Hypothalamus (tissue), 51 donors: ENCODE data around the gene SMKR1.
"Not testable (repeated sequence)": the region's sequence is repeated elsewhere in the genome, so short reads cannot be mapped to it uniquely, and the experiment has no call there.

Experiments used
- DNase-seq, 51 donors: peaks; one replicate each; lab custom pipeline; 2025; lab: John Stamatoyannopoulos, UW

Gene SMKR1

DNA sequence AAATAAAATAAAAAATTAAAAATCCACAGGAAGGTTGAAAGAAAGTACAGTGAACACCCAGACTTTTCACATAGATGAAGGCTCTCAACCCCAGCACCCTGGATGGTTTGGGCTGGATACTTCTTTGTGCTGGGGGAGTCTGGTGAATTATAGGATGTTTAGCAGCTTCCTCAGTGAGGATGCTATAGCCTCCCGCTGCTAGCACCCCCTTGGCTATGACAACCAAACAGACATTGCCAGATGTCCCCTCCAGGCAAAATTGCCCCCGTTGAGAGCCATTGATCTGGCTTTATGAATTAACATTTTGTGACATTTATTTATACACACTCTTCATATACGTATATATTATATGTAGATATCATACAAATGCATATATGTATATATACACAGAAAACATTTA lies 21.6 kb downstream of the SMKR1 start:
- no peak for DNase-seq

DNA sequence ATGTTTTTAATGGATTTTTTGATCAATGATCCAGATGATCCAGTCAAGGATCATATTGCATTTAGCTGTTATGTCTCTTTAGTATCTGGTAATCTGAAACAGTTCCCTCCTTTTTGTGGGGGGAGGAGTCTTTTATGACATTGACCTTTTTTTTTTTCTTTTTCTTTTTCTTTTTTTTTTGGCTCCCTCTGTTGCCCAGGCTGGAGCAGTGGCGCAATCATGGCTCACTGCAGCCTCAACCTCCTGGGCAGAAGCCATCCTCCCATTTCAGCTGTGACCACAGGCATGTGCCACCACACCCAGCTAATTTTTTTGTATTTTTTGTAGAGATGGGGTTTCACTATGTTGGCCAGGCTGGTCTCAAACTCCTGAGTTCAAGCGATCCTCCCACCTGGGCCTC lies 22.1 kb downstream of the SMKR1 start:
- DNase-seq, result not testable (repeated sequence)

DNA sequence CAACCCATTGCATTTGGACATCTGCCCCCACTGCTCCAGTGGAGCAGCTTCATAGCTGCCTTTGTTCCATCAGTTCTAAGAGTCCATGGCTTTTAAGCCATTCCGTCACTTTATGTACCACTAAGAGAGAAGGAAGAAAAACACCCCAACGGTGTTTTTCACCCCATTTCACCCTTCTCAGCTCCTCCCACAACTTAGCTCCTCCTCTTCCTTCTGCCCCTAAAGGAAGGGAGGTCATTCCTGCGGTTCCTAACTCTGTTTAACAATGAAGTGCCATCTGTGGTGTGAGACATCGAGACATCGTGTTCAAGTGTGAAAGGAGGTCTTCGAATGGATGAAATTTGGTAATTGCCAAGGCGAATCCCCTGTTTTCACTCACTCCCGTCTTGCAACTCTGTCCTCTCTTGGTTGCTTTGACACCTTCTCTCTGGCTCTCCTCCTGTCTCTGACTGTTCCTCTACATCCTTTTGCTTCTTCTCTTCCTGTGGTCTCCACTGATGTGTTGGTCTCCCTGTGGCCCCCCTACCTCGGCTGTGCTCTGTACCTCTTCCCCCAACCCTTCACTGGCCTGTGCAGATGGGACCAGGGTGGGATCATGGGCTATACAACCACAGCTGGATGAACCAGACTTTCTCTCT lies 23.0 kb downstream of the SMKR1 start:
- no peak for DNase-seq

DNA sequence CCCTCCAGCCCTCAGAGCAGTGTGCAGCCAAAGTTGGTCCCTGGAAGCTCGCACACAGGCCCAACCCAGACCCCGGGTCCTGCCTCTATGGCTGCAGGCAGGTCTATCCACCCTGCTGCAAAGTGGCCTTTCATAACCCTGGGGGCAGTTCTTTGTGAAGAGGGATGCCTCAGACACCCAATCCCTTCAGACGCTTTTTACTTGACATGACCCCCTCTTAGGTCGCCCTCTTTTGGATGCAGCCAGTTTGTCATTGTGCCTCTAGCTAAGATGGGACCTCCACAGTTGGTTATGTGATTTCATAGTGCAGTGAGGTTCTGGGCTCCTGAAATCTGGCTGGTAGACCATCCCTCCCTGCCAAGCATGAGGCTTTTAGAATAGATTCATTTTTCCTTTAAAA lies 27.3 kb downstream of the SMKR1 start:
- no peak for DNase-seq

DNA sequence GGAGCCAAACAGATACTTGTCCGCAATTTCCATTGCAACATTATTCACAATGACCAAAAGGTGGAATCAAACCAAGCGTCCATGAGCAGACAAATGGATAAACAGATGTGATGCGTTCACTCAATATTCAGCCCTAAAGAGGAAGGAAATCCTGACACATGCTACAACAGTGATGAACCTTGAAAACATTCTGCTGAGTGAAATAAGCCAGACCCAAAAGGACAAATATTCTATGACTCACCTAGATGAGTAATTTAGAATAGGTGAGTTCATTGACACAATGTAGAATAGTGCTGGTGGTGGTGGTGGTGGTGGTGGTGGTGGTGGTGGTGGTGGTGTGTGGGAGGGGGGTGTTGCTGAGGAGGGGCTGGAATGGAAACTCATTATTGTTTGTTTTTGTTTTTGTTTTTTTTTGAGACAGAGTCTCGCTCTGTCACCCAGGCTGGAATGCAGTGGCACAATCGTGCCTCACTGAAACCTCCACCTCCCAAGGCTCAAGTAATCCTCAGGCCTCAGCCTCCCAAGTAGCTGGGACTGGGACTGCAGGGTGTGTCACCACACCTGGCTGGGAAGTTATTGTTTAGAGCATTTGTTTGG lies 28.6 kb downstream of the SMKR1 start:
- no peak for DNase-seq

DNA sequence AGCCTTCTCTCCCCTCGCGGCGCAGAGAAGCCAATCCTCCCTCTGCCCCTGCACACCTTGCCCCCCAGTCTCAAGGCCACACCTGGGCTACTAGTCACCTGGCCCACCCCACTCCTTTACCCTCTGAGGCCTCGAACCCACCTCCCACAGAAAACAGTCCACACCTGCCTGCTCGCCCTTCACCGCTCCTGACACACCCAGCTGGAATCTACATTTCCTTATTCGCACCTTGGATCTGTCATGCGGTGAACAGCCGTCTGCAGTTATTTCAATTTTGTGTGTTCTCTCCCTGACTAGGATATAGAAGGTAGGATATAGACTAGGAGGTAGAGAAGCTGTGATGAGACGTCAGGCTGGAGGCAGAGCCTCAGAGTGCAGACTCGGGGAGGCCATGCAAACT lies 29.4 kb downstream of the SMKR1 start:
- DNase-seq, result no peak

DNA sequence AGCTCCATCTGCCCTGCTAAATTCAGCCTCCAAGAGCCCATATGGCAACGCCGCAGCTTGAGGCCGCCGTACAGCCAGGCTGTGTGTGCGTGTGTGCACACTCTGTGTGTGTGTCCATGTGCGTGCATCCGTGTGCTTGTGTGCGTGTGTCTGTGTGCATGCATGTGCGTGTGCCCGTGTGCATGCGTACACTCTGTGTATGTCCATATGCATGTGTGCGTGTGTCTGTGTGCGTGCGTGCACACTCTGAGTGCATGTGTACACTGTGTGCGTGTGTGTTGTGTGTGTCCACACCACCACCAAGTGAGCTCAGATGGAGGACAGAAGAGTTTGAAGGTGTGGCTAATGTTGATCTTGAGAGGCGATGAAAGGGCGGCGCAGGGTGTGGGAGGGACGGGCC lies 30.0 kb downstream of the SMKR1 start:
- DNase-seq, result no peak

DNA sequence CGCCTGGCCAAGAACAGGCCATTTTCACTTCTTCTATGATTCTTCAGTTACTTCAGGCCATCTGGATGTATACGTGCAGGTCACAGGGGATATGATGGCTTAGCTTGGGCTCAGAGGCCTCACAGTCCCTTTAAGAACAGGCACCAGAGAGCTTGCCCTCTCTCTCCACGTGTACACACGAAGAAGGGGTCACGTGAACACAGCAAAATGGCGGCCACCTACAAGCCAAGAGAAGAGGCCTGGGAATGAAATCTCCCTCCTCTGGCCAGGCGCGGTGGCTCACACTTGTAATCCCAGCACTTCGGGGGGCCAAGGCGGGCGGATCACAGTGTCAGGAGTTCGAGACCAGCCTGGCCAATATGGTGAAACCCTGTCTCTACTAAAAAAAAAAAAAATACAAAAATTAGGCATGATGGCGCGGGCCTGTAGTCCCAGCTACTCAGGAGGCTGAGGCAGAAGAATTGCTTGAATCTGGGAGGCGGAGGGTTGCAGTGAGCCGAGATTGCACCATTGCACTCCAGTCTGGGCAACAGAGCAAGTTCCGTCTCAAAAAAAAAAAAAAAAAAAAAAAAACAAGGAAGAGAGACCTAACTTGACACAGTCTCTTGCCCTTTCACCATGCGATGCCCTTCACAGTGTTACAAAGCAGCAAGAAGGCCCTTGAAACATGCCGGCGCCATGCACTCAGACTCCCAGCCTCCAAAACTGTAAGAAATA lies 32.4 kb downstream of the SMKR1 start:
- DNase-seq, result not testable (repeated sequence)

DNA sequence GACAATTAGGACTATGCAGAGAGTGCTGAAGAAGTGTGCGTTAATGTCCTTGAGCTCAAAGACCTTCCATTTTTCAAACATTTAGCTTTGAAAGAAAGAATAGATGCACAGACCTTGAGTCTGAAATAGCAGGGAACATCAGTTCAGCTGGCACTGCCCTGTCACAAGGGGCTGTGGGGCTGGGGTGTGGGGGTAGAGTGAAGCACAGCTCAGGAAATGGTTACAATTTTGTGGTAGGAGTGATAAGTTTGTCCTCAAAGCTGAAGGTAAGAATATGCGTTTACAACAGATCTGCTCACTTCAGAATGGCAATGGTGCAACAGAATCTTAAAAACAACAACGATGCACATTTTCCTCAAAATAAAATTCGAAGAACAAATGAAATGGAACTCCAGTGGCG lies 33.6 kb downstream of the SMKR1 start:
- DNase-seq, result no peak

DNA sequence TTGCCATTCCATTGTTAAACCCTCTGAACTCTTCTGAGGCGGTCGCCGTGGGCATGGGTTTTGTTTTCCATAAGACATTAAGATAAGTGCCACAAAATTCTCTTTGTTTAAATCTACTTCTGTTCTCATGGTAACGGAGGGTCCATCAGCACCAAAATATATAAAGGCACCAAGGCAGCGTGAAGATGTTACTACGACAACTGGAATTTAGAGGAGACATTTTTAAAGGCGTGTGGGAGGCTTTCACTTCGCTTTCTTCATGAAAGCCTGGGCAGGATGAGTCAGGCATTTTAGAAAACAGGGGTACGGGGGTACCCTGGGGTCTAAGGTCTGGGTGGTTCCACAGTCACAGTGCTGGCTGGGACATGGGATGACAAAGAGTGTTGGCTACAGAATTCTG lies 34.0 kb downstream of the SMKR1 start:
- DNase-seq, result peak in 1 of 51 donors; percentile 40

DNA sequence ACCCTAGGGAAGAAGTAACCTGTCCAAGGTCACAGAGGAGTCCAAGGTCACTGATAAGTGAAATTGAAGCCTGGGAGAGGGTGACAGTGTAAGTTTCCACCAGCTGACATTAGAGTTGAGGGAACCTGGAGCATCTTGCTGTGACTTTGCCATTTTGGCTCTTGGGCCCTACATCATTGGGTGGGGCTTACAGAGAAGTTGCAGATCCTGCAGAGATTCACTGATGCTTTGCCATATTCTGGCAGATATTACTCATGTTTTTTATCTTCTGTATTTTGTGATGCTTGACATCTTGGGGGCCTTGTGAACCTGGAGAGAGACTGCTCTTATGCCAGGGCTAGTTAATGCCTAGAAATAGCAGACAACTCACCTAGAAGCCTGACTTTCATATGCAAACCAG lies 36.5 kb downstream of the SMKR1 start:
- DNase-seq, result no peak

DNA sequence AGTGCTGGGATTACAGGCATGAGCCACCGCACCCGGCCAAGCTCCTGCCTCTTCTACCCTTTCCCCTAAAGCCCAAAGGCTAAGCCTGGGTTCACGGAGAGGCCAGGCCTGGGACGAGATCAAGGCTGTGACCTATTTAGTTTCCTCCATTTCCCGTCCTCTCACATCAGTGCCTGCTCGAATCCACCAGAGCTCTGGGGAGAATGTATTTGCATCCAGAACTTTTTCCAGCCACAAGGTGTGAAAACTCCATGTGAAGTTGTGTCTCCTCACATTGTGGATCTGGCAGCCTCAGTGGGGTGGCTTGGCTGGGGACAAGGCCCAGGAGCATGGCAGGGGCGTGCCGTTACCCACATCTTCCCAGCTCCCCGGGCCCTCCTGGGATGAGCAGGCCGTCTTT lies 38.0 kb downstream of the SMKR1 start:
- no peak for DNase-seq

DNA sequence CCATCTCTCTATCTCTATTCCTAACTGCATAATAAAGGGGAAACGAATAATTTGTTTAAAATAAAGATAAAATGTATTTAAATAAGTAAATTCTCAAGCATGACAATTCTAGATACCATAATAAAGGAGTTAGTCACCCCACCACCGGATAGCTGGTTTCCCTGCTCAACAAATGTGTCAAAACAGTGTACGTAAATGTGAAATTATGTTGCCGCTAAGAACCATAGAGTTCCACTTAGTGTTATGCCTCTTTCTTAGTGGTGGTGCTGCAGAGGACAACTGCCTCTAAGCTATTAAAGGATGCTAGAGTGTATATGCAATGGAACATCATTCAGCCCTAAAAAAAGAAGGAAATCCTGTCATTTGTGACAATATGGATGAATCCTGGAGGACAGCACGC lies 42.4 kb downstream of the SMKR1 start:
- DNase-seq, result no peak

DNA sequence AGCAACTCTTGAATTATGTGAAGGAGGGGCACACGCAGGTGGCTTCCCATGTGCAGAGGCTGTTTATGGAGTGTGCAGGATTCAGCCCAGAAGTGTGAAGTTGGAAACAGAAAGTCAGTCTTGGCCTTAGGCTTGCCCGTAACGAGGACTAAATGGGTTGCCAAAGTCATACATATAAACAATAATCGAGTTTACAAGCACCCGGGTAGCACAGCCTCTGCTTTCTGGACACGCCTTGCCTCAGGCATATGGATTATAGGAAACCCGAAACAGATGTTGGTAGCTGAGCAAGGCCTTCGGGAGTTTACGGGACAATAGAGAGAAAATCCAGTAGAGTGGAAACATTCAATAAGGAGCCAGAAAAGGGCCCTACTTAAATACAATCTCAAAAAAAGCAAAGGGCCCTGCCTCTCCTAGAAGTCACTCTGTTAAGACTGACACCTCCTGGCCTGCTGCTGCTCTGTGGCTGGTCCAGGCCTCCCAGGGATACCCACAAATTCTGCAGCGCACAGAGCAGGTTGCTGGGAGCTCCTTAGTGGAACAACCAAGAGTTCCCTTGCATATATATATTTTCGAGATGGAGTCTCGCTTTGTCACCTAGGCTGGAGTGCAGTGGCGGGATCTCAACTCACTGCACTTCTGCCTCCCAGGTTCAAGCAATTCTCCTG lies 48.5 kb downstream of the SMKR1 start:
- DNase-seq, result no peak

DNA sequence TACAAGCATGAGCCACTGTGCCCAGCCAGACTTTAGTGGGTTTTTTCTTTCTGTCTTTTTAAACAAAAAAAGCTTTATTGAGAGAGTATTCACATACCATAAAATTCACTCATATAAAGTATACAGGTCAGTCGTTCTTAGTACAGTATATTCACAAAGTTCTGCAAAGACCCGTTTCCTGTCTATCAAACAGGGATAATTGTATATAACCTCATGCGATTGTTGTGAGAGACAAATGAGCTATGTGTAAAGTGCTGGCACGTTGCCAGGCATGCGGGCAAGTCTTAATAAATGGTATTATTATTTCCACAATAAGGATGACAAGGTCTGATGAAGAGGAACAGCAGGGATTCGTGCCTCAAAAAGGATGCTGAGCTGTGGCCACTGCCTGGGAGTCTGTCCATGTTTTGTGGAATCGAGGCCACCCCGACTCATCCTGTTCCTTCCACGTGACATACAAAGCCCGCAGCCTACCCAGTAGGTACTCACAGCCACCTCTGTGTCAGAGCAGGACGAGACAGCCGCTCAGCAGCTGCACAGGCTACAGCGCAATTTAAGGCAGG lies 51.6 kb downstream of the SMKR1 start:
- peak in 10 of 51 donors; percentile 3 to 38 (median 13) for DNase-seq

DNA sequence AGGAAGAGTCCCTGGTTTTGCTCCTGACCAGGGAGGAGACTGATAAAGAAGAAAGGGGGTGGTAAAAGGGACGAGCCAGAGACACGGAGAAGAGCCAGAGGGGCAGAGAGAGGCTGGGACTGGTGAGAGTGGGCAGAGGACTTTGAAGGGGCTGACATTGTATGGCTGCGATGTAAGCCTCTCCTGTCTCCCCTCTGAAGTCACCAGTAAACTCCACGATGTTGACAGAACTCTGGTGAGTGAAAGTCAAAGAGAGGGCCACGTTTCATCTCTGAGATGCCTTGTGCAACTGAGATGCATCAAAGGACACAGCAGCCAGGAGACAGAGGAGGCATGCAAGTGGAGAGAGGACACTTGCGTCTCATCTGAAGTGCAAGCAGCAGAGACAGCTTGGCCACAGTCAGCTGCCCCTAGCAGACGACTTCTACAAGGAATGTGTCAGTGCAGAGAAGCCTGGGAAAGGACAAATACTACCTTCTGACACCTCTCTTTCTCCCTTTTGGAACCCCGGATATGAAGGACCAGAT lies 54.3 kb downstream of the SMKR1 start:
- no peak for DNase-seq

DNA sequence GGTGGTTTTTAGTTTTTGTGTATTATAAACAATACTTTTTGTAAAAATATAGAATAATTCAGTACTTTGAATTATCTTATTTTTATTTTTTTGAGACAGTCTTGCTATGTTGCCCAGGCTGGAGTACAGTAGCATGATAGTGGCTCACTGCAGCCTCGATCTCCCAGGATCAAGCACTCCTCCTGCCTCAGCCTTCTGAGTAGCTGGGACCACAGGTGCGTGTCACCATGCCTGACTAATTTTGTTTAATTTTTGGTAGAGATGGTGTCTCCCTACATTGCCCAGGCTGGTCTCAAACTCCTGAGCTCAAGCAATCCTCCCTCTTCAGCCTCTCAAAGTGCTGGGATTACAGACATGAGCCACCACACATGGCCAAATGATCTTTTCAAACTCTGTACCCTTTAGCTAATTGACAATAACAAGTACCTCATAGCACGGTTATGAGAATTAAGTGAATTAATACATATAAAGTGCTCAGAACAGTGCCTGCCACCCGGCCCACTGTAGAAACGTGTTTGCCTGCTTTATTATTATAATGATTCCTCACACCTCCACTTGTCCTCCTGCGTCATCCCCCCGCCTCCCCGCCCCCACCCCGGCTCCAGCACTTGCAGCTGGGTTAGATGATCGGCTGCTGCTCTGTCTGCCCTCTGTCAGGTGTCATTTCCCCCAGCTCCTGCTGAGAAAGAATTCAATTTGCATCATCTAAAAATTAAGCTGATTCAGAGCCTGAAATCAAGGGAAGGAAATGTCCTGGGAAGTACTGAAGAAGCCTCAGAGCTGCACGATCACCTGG lies 55.6 kb downstream of the SMKR1 start:
- DNase-seq, result peak in 2 of 51 donors; percentile 8 to 53

DNA sequence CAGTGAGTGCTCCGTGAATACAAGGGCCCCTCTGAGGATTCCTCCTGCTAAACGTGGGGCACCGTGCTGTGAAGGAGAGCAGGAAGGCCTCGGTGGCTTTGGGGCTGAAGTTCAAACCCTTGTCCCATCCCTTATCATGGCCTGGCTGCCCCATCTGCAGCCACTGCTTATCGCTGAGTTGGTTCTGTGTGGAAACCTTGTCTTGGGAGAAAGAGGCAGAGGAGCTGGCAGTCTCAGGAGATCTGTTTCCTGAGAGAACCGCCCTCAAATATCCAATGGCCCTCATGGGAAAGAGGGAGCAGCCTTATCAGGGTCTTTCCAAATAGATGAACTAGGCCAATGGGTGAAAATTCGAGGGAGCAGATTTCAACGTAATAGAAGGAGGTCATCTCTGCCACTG lies 57.2 kb downstream of the SMKR1 start:
- no peak for DNase-seq

DNA sequence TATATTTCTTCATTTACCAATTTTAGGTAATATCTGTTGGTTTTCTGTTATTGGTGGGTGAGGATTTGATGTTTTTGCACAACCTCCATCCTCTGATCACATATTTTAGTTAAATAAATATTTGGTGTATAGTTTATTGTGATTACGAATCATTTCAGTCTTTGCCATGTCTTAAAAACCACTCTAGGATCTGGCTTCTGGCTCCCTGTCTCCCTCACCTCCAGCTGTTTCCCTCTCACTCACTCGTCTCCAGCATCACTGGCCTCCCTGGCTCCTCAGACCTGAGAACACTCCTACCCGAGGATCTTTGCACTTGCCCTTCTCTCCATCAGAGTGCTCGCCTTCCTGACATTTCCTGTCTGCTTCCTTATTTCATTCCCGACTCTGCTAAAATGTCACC lies 58.5 kb downstream of the SMKR1 start:
- no peak for DNase-seq

DNA sequence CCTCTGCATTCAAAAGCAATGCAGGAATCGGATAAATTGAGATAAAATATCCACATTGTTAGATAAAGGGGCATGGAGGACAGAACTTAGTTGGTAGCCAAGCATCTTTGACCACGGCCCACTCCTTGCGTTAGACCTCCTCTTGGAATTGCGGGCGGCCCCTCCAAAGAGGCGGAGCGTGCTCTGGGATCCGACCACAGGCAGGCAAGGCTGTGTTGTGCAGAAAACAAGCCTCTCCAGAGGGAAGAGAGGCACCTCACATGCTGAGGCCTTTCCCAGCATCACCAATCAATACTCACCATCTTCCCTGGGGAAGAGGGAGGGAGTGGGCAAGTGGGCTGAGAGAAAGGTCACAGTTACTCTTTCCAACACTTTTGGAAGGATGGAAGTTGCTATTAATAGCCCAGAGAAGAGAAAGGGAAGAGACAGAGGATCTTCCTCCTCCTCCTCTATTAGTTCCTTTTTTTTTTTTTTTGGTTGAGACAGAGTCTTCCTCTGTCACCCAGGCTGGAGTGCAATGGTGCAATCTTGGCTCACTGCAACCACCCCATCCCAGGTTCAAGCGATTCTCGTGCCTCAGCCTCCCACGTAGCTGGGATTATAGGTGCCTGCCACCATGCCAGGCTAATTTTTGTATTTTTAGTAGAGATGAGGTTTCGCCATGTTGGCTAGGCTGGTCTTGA lies 59.5 kb downstream of the SMKR1 start:
- no peak for DNase-seq
